ENCODE data around the gene ZDHHC20.

DNA sequence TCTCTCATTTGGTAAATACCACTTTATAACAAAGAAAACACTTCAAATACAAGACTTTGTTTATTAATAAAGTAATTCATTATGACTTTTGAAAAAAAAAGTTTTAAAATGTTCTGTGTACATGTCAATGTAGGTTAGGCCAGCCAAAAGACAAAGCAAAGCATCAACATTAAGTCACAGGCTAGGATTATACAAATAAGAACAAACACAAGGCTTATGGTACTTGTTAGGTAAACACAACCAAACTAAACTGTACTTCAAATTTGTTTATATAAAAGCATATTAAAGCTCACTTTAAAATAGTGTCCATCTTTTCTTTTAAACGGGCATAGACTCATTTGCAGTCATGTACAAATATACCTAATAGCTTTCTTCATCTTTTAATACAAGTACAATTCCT is 86.6 kb downstream of the ZDHHC20 start:
- TF ChIP-seq, protein P1, sequence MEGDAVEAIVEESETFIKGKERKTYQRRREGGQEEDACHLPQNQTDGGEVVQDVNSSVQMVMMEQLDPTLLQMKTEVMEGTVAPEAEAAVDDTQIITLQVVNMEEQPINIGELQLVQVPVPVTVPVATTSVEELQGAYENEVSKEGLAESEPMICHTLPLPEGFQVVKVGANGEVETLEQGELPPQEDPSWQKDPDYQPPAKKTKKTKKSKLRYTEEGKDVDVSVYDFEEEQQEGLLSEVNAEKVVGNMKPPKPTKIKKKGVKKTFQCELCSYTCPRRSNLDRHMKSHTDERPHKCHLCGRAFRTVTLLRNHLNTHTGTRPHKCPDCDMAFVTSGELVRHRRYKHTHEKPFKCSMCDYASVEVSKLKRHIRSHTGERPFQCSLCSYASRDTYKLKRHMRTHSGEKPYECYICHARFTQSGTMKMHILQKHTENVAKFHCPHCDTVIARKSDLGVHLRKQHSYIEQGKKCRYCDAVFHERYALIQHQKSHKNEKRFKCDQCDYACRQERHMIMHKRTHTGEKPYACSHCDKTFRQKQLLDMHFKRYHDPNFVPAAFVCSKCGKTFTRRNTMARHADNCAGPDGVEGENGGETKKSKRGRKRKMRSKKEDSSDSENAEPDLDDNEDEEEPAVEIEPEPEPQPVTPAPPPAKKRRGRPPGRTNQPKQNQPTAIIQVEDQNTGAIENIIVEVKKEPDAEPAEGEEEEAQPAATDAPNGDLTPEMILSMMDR (IDR thresholded peaks at IDR 0.05): no peak
- no peak for TF ChIP-seq POLR2A (IDR thresholded peaks at IDR 0.05)

All from right lobe of liver (tissue), 4 donors.